GM12865 (cell line): Measurements from ENCODE around the gene GRK2.

Experiments used
- DNase-seq: peaks from one replicate; pipeline ENCODE4 v3.0.0; 2010; ENCODE audit warnings: low read depth
- H3K4me3 ChIP-seq: 2 replicates; pipeline ENCODE4 v1.5.1; 2011; ENCODE audit warnings: mild to moderate bottlenecking, low read depth, low read length, control low read depth
- CTCF ChIP-seq: IDR thresholded peaks from 2 replicates; pipeline ENCODE4 v1.5.1; 2011; ENCODE audit warnings: low read length, control low read depth, low read depth, inconsistent platforms; ENCODE audit not compliant: insufficient read depth; ENCODE audit errors: missing control alignments

Gene GRK2

DNA sequence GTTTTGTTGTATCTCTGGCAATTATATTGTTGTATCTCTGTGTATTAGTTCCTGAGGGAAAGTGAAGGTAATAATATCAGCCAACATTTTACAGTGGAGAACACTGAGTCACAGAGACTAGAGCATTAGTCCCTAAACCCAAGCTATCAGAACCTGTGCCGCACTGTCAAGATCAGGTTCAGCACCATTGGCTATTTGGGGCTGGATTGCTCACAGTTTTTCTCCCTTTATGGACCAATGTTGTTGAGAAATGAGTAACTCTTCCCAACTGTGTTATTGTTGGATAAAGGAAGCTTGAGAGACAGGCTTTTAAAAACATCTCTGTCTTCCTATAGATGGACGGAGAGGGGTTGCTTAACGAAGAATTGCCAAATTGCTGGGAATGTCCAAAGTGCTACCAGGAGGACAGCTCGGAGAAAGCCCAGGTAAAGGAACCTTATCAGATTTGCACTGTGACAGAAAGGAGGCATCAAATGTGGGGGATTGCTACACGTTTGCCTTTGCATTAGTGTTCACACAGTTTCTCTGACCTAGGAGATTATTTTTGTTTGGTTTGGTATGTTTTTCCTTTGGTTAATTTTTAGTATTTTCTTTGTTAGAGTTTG, 18.2 kb upstream of the GRK2 start:
- TF ChIP-seq CTCF = no peak
- DNase-seq = no peak
- no peak overlapping the region for H3K4me3 ChIP-seq

GRCh38 chr11:67248653-67249052, 17.6 kb upstream of the GRK2 start:
- no peak overlapping the region for H3K4me3 ChIP-seq
- no peak for TF ChIP-seq CTCF
- DNase-seq = no peak

DNA sequence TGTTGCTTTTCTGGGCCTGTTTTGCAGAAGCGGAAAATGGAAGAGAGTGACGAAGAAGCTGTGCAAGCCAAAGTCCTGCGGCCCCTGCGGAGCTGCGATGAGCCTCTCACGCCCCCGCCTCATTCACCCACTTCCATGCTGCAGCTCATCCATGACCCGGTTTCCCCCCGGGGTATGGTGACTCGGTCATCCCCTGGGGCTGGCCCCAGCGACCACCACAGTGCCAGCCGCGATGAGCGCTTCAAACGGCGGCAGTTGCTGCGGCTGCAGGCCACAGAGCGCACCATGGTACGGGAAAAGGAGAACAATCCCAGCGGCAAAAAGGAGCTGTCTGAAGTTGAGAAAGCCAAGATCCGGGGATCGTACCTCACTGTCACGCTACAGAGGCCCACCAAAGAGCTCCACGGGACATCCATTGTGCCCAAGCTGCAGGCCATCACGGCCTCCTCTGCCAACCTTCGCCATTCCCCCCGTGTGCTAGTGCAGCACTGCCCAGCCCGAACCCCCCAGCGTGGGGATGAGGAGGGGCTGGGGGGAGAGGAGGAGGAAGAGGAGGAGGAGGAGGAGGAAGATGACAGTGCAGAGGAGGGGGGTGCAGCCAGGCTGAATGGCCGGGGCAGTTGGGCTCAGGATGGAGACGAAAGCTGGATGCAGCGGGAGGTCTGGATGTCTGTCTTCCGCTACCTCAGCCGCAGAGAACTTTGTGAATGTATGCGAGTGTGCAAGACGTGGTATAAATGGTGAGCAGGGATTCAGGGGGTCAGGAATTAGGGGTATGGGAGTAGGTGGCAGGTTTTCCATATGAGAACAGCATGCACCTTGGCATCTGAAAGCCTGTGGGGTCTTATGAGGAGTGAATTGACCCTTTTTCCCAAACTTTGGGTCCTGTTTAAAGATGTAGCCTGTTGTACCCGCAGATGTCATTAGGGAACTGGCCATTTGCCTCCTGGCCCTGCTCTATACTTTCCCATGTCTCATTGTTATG, 15.9 kb upstream of the GRK2 start:
- H3K4me3 ChIP-seq = no peak overlapping the region
- no peak for TF ChIP-seq CTCF
- no peak for DNase-seq

DNA sequence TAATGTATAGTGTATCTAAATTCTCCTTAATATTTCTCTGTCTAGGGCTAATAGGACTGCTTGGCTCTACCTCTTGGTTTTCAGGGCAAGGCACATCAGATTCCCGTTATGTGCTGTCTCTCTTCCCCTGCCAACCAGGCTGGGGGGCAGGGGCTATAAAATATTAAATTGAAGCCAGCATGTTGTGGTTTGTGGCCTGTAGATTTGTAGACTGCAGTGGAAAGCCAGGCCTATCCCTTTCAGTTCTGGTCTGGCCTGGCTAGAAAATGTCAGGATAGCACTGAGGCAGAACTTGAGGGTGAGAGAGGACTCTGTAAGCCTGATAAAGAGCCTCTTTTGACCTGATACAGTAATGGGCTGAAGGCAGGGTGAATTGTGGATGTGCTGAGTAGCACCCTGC, 14.4 kb upstream of the GRK2 start:
- H3K4me3 ChIP-seq = no peak overlapping the region
- DNase-seq = no peak
- no peak for TF ChIP-seq CTCF

DNA sequence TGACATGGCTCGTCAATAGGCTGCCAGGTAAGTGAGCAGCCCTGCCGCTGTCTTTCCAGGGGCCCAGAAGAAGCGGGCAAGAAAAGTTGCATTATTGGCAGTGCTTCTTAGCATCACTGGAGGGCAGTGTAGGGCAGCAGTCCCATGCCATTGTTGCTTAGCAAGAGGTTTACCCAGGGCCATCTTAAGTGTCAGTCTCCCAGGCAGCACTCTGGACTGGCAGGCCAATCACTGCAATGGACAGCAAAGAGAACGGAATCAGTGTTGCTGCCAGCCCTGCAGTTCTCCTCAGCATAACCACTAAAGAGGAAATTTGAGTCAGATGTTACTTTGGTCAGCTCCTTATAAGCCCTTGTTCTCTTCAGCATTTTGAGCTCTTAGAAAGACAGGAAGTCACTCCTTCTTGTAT, 13.4 kb upstream of the GRK2 start:
- no peak overlapping the region for H3K4me3 ChIP-seq
- DNase-seq = peak; percentile 61
- peak; percentile 27 for TF ChIP-seq CTCF

- no peak for TF ChIP-seq CTCF
- H3K4me3 ChIP-seq = no peak overlapping the region
- DNase-seq = peak; percentile 33
Measured at GRCh38 chr11:67253872-67254624, 12.2 kb upstream of the GRK2 start.
